ENCODE measurements around the gene TTLL12. TPM values are rescaled to one million over a fixed set of nuclear protein-coding genes. Genes with fewer than 3 reads are reported as not detected.

The TTLL12 gene
- total RNA-seq, 4 donors from 2014 or later: 109 to 211 (median 122) TPM

DNA sequence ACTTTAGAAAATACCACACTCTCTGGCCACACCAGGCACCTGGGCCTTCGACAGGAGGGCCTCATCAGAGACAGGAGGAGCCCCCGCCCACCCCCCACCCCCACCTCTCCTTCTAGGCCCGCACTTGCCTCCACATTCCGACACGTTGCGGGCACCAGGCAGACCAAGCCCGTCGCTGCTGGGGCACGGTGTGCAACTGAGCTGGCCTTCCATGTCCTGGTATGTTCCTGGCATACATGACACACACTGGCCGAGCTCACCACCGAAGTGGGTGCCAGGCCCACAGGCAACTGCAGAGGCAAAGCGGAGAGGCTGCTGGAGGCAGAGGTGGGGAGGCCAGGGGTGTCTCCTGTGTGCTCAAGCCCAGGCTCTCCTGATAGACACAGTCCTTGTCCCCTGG lies 27.0 kb upstream of the TTLL12 start:
- TF ChIP-seq CTCF (IDR thresholded peaks at IDR 0.05): no peak
- no peak for TF ChIP-seq POLR2A (IDR thresholded peaks at IDR 0.05)
- WGBS, 2 donors: 50 to 94% methylated on average over 2 to 3 of the region's 12 CpGs
- Histone ChIP-seq H3K36me3 (no peaks in the 10 kb centered on the region), H3K27me3 (peaks cover 0 to 10% (median 0%) of the 10 kb centered on the region in 4 donors), H3K4me1 (peaks cover 0 to 3% (median 0%) of the 10 kb centered on the region in 3 donors), H3K9me3 (no peaks in the 10 kb centered on the region), H3K4me3 (no peak overlapping the region), H3K27ac (no peak overlapping the region)
- no peak for DNase-seq
- intact Hi-C loops (cut with DNase I): no loop called here

- DNase-seq: no peak
- Histone ChIP-seq H3K27me3 (peaks cover 0 to 10% (median 0%) of the 10 kb centered on the region in 4 donors), H3K4me3 (no peak overlapping the region), H3K36me3 (no peaks in the 10 kb centered on the region), H3K9me3 (no peaks in the 10 kb centered on the region), H3K4me1 (peaks cover 0 to 3% (median 0%) of the 10 kb centered on the region in 3 donors), H3K27ac (no peak overlapping the region)
- WGBS, 2 donors: 30% methylated on average over 7 of the region's 8 CpGs; no CpG with 5 or more reads in 1 of the 2 donors
- intact Hi-C loops (cut with DNase I): no loop called here
- TF ChIP-seq POLR2A (IDR thresholded peaks at IDR 0.05) (no peak), CTCF (IDR thresholded peaks at IDR 0.05) (no peak)
These were observed 26.1 kb upstream of the TTLL12 start for GRCh38 chr22:43213051-43213450.

- WGBS, 2 donors: 83 to 90% methylated on average over 2 to 5 of the region's 23 CpGs
- Histone ChIP-seq H3K9me3 (no peaks in the 10 kb centered on the region), H3K27me3 (peaks cover 0 to 4% (median 0%) of the 10 kb centered on the region in 4 donors), H3K4me1 (peaks cover 0 to 3% (median 0%) of the 10 kb centered on the region in 3 donors), H3K27ac (no peak overlapping the region), H3K36me3 (no peaks in the 10 kb centered on the region), H3K4me3 (no peak overlapping the region)
- DNase-seq: no peak
- intact Hi-C loops (cut with DNase I): no loop called here
- TF ChIP-seq POLR2A (IDR thresholded peaks at IDR 0.05) (no peak), CTCF (IDR thresholded peaks at IDR 0.05) (no peak)
These were observed 25.6 kb upstream of the TTLL12 start for GRCh38 chr22:43212434-43212952.

DNA sequence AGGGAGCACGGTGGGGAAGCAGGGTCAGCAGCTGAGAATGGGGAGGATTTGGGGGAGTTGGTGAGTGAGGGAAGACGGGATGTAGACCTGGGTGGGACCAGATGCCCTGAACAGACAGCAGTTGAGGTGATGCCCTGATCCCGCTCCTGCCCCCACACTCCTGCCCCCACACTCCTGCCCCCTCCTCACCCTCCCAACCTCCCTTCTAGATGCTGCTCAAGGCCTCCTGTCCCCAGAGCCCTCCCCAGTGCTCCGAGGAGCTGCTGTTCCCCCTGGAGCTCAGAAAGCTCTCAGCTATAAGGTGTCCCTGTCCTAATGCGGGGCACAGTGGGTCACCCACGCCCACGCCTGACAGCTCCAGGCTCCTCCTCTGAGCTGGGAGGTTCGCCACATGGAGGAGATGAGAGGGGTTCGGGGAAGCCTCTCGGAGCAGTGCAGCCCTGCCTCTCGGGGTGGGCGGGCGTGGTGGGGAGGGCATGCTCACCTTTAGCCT lies 25.1 kb upstream of the TTLL12 start:
- 76% methylated on average over 3 of the region's 13 CpGs; no CpG with 5 or more reads in 1 of the 2 donors for WGBS, 2 donors
- no peaks in the 10 kb centered on the region for H3K9me3 ChIP-seq
- no peak for DNase-seq
- no peaks in the 10 kb centered on the region for H3K27me3 ChIP-seq
- H3K27ac ChIP-seq: no peak overlapping the region
- TF ChIP-seq POLR2A (IDR thresholded peaks at IDR 0.05) (no peak), CTCF (IDR thresholded peaks at IDR 0.05) (no peak)
- peaks cover 0 to 3% (median 0%) of the 10 kb centered on the region in 3 donors for H3K4me1 ChIP-seq
- H3K36me3 ChIP-seq: no peaks in the 10 kb centered on the region
- intact Hi-C loops (cut with DNase I): no loop called here
- no peak overlapping the region for H3K4me3 ChIP-seq

DNA sequence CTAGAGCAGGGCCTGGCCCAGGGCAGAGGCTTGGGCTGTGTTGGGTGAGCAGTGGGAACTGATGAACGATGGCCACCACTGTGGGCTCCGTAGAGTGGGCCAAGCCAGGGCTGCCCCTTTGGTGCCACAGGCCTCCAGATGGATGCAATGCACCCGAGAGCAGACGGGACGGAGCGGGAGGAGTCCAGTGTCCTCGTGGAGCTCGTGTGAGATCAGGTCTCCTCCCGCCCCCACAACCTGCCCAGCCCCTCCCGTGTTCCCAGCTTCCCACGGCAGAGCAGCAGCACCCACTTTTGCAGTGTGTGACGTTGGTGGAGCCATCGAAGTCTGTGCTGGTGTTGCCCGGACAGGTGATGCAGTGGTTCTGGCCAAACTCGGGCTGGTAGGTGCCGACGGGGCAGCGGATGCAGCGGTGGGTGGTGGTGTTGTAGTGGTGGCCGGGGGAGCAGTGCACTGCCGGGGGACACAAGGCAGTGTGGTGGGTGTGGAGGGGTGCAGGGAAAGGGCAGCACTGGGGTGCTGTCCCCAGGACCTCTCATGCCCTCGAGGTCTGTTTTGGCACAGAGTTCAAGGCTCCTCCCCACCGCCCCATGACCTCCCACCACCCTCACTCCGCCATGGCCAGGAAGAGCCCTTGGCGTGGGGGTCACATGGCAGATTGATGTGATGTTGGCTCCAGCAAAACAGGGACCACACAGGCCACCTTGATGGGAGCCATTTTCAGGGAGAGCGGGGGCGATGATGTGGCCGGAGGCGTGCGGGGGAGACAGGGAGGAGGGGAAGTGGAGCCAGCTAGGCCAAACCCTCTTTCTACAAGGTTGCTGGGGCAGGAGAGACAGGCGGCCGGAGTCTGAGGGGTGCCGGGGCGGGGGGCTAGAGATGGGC lies 23.9 kb upstream of the TTLL12 start:
- H3K36me3 ChIP-seq: no peaks in the 10 kb centered on the region
- no peak overlapping the region for H3K27ac ChIP-seq
- H3K4me1 ChIP-seq: peaks cover 0 to 3% (median 0%) of the 10 kb centered on the region in 3 donors
- intact Hi-C loops (cut with DNase I): no loop called here
- H3K9me3 ChIP-seq: no peaks in the 10 kb centered on the region
- 93 to 95% methylated on average over 12 to 15 of the region's 34 CpGs for WGBS, 2 donors
- no peak for DNase-seq
- TF ChIP-seq CTCF (IDR thresholded peaks at IDR 0.05): no peak
- TF ChIP-seq POLR2A (IDR thresholded peaks at IDR 0.05): no peak
- no peak overlapping the region for H3K4me3 ChIP-seq
- no peaks in the 10 kb centered on the region for H3K27me3 ChIP-seq

Data from esophagus squamous epithelium (tissue), 5 donors.